Endodermal cell (in vitro differentiated cells): Measurements from ENCODE around the gene ADIPOR2. TPM values are rescaled to one million over a fixed set of nuclear protein-coding genes. Genes with fewer than 3 reads are reported as not detected.

Experiments
- DNase-seq: peaks from one replicate; pipeline ENCODE4 v3.0.0-alpha.2; 2017
- H3K27ac ChIP-seq: 2 replicates; pipeline ENCODE4 v1.5.1; 2013; ENCODE audit warnings: mild to moderate bottlenecking, low read depth, low read length, moderate library complexity
- H3K27me3 ChIP-seq: 2 replicates; pipeline ENCODE4 v1.6.1; 2013; ENCODE audit warnings: mild to moderate bottlenecking, low read length, moderate library complexity; ENCODE audit not compliant: insufficient read depth, control insufficient read depth, poor library complexity, severe bottlenecking
- H3K36me3 ChIP-seq: 2 replicates; pipeline ENCODE4 v1.7.0; 2013; ENCODE audit warnings: mild to moderate bottlenecking, low read length, moderate library complexity; ENCODE audit not compliant: control insufficient read depth, insufficient read depth
- H3K4me1 ChIP-seq: one replicate; pipeline ENCODE4 v1.7.0; 2013; ENCODE audit warnings: low read length; ENCODE audit not compliant: control insufficient read depth, insufficient read depth
- H3K4me3 ChIP-seq: 2 replicates; pipeline ENCODE4 v1.5.1; 2013; ENCODE audit warnings: mild to moderate bottlenecking, low read length, moderate library complexity
- H3K9ac ChIP-seq: 2 replicates; pipeline ENCODE4 v1.6.1; 2013; ENCODE audit warnings: mild to moderate bottlenecking, low read length, moderate library complexity; ENCODE audit not compliant: poor library complexity, severe bottlenecking; ENCODE audit errors: extremely low read depth
- H3K9me3 ChIP-seq: 2 replicates; pipeline ENCODE4 v1.6.1; 2013; ENCODE audit warnings: mild to moderate bottlenecking, low read length, moderate library complexity; ENCODE audit not compliant: control insufficient read depth
- H3K27ac Mint-ChIP-seq: 2 replicates; pipeline ENCODE4 v1.8.0; 2020; ENCODE audit warnings: mixed read lengths
- H3K27me3 Mint-ChIP-seq: 2 replicates; pipeline ENCODE4 v1.8.0; 2021; ENCODE audit warnings: mild to moderate bottlenecking, mixed read lengths; ENCODE audit not compliant: insufficient read depth
- H3K36me3 Mint-ChIP-seq: 2 replicates; pipeline ENCODE4 v1.8.0; 2020; ENCODE audit warnings: low read depth, mixed read lengths
- H3K4me1 Mint-ChIP-seq: 2 replicates; pipeline ENCODE4 v1.8.0; 2020; ENCODE audit warnings: mixed read lengths
- H3K4me3 Mint-ChIP-seq: 2 replicates; pipeline ENCODE4 v1.8.0; 2020; ENCODE audit warnings: mild to moderate bottlenecking, moderate library complexity, mixed read lengths
- H3K9me3 Mint-ChIP-seq: 2 replicates; pipeline ENCODE4 v1.8.0; 2020; ENCODE audit warnings: mild to moderate bottlenecking, mixed read lengths
- CTCF ChIP-seq: fragments of 200-600 bp; sonication (generic); conservative IDR thresholded peaks from 2 replicates; pipeline ENCODE4 v1.5.0; 2021; ENCODE audit warnings: antibody characterized with exemption, mild to moderate bottlenecking
- WGBS, 2 experiments: methylation state at CpG; one replicate each; pipeline versions ENCODE4 v1.1.5 to v1.1.7; 2013; ENCODE audit warnings: missing lambda C conversion rate in 2 of 2, mixed read lengths in 1 of 2; ENCODE audit not compliant: insufficient coverage in 1 of 2, insufficient read length in 1 of 2; 5-methylcytosine and 5-hydroxymethylcytosine counted together
- total RNA-seq, 2 donors: library from RNA; stranded (reverse); fragmentation: NEBNext Ultra II Directional in 1 of 2; extraction: Animal tissue kit (Norgen Biotek cat#: 25700) in 1 of 2; gene quantifications; 2 replicates in 1 of 2; 3 replicates in 1 of 2; pipeline ENCODE4 v1.2.1, GENCODE V29; 2021

ADIPOR2 gene
- total RNA-seq, 2 donors from 2014 or later, result 53.7 to 124 TPM

- H3K27me3 ChIP-seq, result no peaks in the 10 kb centered on the region
- peaks cover 57% of the 10 kb centered on the region for H3K36me3 Mint-ChIP-seq
- no peak overlapping the region for H3K27ac ChIP-seq
- H3K4me1 Mint-ChIP-seq, result peaks cover 49% of the 10 kb centered on the region
- no peak for DNase-seq
- no peak overlapping the region for H3K9ac ChIP-seq
- no peak overlapping the region for H3K4me3 Mint-ChIP-seq
- peaks cover 5% of the 10 kb centered on the region for H3K4me1 ChIP-seq
- no peak for TF ChIP-seq CTCF
- peaks cover 14% of the 10 kb centered on the region for H3K9me3 ChIP-seq
- H3K27ac Mint-ChIP-seq, result peak overlapping the region; percentile 80
- no peaks in the 10 kb centered on the region for H3K27me3 Mint-ChIP-seq
- H3K9me3 Mint-ChIP-seq, result peaks cover 35% of the 10 kb centered on the region
- no peak overlapping the region for H3K4me3 ChIP-seq
- WGBS, 2 experiments, result 84 to 100% methylated on average over 2 of the region's 2 CpGs
- H3K36me3 ChIP-seq, result peaks cover 15% of the 10 kb centered on the region
These were observed 54.1 kb downstream of the ADIPOR2 start for GRCh38 chr12:1744932-1745331.

- peaks cover 14% of the 10 kb centered on the region for H3K9me3 ChIP-seq
- no peak for TF ChIP-seq CTCF
- no peaks in the 10 kb centered on the region for H3K27me3 ChIP-seq
- H3K4me3 ChIP-seq, result peak overlapping the region; percentile 57
- H3K27ac ChIP-seq, result no peak overlapping the region
- no peaks in the 10 kb centered on the region for H3K4me1 ChIP-seq
- peaks cover 35% of the 10 kb centered on the region for H3K9me3 Mint-ChIP-seq
- H3K36me3 ChIP-seq, result peaks cover 25% of the 10 kb centered on the region
- H3K4me1 Mint-ChIP-seq, result peaks cover 24% of the 10 kb centered on the region
- no peak for DNase-seq
- no peak overlapping the region for H3K4me3 Mint-ChIP-seq
- WGBS, 2 experiments, result 89 to 95% methylated on average over 2 of the region's 2 CpGs
- peaks cover 63% of the 10 kb centered on the region for H3K36me3 Mint-ChIP-seq
- no peaks in the 10 kb centered on the region for H3K27me3 Mint-ChIP-seq
- peak overlapping the region; percentile 52 for H3K27ac Mint-ChIP-seq
- H3K9ac ChIP-seq, result no peak overlapping the region
These were observed 56.7 kb downstream of the ADIPOR2 start for GRCh38 chr12:1747609-1748008.

DNA sequence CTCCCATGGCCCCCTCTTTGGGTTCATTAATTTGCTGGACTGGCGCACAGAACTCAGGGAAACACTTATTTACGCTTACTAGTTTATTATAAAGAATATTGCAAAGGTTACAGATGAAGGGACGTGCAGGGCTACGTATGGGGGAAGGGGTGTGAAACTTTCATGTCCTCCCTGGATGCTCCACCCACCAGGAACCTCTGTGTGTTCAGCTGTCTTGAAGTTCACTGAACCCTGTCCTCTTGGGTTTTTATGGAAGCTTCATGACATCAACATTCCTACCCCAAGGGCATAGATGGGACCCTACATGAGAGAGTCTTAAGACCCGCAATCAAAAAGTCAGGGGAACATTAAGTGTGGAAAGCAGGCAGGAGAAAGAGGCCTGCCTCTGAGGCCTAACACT, 58.1 kb downstream of the ADIPOR2 start:
- Histone ChIP-seq H3K4me3 (peak overlapping the region; percentile 39), H3K36me3 (peaks cover 27% of the 10 kb centered on the region), H3K9ac (no peak overlapping the region), H3K4me1 (no peaks in the 10 kb centered on the region), H3K27ac (no peak overlapping the region), H3K27me3 (no peaks in the 10 kb centered on the region), H3K9me3 (peaks cover 11% of the 10 kb centered on the region)
- no peak for TF ChIP-seq CTCF
- WGBS, 2 experiments, result 94 to 95% methylated on average over 4 to 5 of the region's 5 CpGs
- H3K4me1 Mint-ChIP-seq, result peaks cover 22% of the 10 kb centered on the region
- peaks cover 30% of the 10 kb centered on the region for H3K9me3 Mint-ChIP-seq
- H3K27me3 Mint-ChIP-seq, result no peaks in the 10 kb centered on the region
- H3K36me3 Mint-ChIP-seq, result peaks cover 53% of the 10 kb centered on the region
- H3K4me3 Mint-ChIP-seq, result no peak overlapping the region
- H3K27ac Mint-ChIP-seq, result peak overlapping the region; percentile 44
- no peak for DNase-seq
